ENCODE data around the gene HYPK.

HYPK gene

DNA sequence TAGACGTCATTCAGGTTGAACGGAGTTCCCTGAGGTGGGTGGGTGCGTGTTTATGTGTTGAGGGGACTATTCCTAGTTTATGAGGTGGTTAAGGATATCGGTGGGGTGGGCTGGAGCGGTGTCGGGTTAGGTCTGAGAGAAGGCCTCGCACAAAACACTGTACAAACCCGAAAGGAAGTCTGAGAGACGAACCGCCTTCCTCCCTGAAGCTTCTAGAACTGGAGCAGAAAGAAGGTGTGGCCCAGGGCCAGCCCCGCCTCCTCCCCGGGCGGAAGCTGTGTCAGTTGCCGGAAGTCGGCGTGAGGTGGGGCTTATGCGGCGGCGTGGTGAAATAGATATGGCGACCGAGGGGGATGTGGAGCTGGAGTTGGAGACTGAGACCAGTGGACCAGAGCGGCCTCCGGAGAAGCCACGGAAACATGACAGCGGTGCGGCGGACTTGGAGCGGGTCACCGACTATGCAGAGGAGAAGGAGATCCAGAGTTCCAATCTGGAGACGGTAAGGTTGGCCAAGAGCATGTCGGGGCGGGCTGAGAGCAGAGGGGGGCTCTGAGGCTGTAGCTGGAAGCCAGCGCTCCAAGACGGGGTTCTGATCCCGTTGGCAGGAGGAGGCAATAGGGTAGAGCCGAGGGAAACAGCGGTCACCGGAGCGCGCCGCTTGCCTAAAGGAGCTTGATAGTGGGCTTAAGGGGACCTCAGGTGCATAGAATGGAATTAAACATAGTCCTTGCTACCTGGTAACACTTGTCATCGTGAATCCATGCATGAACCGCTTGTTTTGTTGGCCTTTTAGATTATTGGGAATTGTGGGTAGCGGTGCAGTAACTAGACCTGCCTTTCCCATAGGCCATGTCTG is at the start of gene HYPK:
Gene HYPK, plus strand, starts transcription at position 314 of the 856 bp plus-strand sequence. Its CDS starts 24 bp downstream, at position 338.
- DNase-seq (ENCODE audit: low spot score) = peak; percentile 92

DNA sequence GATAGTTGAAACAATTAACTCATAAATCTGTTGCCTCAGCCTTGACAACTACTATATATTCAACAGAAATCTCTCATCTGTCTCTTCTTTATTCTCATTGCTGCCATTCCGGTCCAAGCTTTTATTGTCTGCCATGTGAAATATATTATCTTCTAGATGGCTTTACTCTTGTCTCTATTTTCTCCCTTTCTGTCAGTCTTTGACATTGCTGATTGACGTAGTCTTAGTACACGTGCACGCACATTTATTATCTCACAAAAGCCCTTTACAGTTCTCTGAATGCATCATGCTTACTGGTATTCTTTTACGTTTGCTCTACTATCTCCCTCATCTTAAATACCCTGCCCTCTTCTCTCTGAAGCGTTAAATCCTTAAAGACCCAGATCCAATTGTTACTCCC is 48.5 kb upstream of the HYPK start:
- DNase-seq (ENCODE audit: low spot score) = no peak

DNA sequence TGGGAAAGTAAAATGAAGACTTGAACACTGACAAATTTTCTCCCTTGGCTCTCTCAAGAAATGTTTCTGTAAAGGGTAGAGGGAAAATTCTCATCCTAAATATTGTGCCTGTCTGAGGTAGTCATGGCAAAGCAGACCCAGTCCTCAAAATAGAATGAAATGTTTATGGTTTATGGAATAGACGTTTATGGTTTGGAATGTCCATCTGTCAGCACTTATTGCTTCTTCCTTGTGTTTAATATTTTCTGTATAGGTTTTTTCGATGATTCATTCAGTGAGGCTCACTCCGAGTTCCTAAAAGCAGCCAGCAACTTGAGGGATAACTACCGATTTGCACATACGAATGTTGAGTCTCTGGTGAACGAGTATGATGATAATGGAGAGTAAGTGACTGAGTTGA is 37.6 kb upstream of the HYPK start:
- DNase-seq (ENCODE audit: low spot score) = no peak

- no peak for DNase-seq (ENCODE audit: low spot score)
Measured at GRCh38 chr15:43763819-43764446, 36.5 kb upstream of the HYPK start.

GRCh38 chr15:43769584-43770228 is 30.7 kb upstream of the HYPK start:
- peak; percentile 76 for DNase-seq (ENCODE audit: low spot score)

GRCh38 chr15:43771816-43772215 is 28.6 kb upstream of the HYPK start:
- no peak for DNase-seq (ENCODE audit: low spot score)

GRCh38 chr15:43772624-43773023 is 27.8 kb upstream of the HYPK start:
- no peak for DNase-seq (ENCODE audit: low spot score)

DNA sequence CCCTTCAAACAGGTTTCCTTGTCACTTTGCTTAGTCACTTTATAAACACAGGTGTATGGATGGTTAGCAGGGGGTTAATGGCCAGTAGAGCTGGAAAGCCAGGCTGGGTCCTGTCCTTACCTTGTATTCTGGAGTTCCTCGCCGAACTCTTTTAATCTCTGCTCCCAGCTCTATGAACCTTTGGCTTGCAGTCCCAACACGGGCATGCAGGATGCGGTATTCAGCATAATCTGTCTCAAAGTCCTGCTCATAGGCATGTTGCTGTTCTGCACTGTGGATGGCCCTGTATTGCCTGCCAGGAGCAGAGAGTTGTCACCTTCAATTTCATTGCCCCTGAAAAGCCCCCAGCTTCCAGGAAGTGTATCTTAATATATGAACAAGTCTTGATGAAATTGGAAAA is 26.3 kb upstream of the HYPK start:
- no peak for DNase-seq (ENCODE audit: low spot score)

DNA sequence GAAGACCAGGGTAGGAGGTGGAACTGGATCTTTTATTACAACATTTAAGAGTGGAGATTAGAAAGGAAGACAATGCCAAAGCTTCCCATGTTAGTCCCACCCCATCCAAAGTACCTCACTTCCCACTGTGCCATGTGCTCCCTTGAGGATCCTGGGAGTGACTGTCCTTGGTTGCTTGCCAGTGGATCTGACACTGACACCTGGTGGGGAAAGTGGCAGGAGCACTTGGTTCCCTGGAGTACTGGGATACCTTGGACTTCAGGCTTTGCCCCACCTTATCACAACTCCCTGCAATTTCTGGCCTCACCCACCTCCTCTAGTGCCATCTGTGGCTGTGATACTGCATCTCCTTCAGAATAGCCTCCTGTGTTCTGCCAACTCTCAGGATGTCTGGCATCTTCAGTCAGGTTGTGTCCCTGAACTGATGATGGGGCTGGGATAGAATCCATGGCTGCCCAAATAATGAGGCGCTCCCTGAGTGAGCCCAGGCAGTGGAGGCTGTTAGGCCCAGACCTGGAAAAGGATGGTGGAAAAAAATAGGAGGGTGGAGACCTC is 24.9 kb upstream of the HYPK start:
- peak; percentile 24 for DNase-seq (ENCODE audit: low spot score)

- DNase-seq (ENCODE audit: low spot score) = no peak
Measured at GRCh38 chr15:43776101-43776717, 24.2 kb upstream of the HYPK start.

DNA sequence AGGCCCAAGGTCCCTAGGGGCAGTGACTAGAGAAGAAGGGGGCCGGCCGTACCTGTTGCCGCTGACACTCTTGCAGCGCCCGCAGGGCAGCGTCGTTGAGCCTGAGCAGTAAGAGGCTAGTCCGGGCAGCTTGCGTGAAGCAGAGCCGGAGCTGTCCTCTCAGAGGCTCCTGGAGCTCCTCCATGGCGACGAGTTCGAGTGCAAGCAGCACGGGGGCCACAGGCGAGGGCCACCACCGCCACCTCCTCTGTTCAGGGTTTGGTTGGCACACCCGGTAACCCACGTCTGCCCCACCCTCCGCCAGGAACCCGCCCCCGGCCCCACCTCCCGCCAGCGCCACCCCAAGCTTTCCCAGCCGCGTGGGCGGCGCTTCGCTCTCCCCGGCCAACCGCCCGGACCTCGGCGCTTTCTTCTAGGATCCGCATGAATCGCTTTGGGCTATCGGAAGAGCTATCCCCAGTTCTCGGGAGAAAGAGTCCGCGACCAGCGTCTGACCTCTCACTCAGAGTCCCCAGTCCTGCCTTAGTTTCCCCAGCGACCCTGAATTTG is 23.6 kb upstream of the HYPK start, which contains the start of gene ELL3:
Gene ELL3, minus strand, starts transcription at position 249 of the 549 bp plus-strand sequence. Its CDS starts 65 bp downstream, at position 184.
- peak; percentile 86 for DNase-seq (ENCODE audit: low spot score)

DNA sequence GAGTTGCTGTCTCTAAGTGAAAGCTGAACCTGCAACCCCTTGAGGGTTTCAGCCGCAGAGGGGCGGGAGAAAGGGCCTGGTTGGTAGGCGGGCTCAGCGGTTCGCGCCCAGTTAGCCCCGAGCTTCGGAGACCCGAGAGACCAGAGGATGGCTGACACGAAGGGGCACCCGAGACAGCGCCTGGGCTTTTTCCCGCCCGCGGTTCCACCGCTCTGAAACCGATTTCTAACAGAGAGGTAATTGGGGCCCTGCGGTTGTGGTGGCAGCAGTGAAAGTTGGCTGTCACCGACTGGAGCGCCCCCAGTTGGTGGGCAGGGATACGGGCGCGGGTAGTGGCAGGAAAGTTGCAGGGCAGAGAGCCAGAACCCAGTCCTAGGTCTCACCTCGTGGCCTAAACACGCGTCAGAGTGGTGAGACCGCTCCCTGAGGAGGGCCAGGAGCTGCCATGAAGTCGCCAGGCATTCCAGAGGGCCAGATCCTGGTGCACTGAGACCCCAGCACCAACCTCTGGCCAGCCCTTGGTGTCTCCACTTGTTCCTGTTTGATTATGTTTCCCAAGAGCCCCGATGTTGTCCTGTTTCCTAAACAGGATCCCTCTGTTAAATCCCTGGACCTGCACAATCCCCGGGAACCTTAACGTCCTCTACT is 23.0 kb upstream of the HYPK start:
- peak; percentile 77 for DNase-seq (ENCODE audit: low spot score)

DNA sequence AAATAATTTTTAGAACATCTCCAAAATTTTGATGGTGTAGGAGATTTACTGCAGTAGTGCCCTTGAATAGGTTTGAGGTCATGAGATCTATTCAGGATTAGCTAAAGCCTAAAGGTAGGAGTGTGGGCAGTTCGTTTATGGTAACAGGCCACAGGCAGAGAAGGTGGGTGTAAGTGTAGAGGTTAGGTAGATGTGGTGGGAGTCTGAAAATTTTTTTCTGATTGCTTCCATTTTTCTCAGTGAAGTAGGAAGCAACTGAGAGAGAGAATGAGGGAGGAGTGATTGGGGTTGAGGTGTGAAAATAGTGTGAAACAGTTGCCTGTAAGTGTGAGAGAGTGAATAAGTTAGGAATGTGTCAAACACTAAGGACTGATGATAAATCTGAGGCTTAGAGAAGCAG is 21.4 kb upstream of the HYPK start:
- no peak for DNase-seq (ENCODE audit: low spot score)

GRCh38 chr15:43789409-43789808 is 11.0 kb upstream of the HYPK start:
- DNase-seq (ENCODE audit: low spot score) = no peak

DNA sequence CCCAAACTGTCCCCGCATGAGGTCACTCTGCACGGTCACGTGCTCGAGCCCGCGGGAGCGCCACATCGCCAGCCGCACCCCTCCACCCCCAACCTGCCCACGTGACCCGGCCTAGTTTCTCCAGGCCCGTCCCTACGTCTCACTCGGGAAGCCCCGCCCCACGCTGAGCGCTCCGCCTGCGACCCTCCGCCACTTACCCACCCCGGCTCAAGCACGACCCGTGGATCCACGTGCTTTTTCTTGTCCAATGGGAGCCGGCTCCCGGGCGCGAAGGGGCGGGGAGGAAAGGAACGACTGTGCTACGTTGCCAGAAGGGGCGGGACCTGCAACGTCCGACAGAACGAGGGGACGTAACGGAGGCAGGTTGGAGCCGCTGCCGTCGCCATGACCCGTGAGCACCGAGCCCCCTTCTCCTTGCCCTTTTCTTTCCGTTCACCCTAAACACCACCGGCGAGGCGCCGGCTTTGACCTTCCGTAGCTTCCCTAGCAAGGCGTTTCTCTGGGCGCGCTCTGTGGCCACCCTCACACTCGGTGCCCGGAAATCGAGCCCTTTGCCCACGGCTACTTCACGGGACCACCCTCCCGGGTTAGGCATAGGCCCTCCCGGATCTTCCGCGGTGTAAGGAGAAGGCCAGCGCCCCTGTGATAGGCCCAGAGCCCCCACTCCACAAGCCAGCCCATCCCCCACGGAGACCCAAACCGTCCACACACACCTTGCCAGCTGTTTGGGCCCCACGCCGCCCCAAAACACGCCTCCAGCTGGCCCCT is 8.2 kb upstream of the HYPK start, which contains the start of gene SERF2:
Gene SERF2, plus strand, starts transcription at position 328 of the 768 bp plus-strand sequence. Its CDS starts 57 bp downstream, at position 385.
- DNase-seq (ENCODE audit: low spot score) = peak; percentile 99

DNA sequence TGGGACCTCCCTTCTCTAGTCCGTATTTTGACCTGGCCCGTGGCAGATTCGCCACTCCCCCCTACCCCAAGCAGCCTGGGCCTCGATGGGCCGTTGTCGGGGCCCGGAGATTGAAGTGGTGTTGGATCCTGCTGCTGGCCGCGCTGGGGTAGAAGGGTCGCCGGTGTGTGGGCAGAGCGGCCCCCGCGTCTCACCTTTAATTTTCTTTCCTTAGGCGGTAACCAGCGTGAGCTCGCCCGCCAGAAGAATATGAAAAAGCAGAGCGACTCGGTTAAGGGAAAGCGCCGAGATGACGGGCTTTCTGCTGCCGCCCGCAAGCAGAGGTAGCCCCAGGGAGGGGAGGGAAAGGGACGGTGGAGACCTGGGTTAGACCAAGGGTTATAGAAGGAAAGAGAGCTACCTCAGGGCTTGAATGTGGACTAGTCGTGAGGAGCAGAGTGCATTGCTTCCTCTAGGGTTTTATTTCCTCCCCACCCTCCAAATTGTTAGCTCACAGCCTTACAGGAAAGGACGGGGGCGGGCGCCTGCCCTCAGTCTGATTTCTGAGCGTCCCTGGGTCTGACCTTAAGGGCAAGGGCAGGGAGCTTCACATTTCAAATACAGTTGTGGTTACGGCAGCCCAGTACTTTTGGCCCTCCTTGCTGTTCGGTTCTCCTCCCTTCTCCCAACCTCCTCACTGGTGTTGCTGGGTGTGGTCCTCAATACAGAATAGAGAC is 7.5 kb upstream of the HYPK start:
- DNase-seq (ENCODE audit: low spot score) = peak; percentile 51

GRCh38 chr15:43793647-43794046 is 6.8 kb upstream of the HYPK start:
- DNase-seq (ENCODE audit: low spot score) = no peak

DNA sequence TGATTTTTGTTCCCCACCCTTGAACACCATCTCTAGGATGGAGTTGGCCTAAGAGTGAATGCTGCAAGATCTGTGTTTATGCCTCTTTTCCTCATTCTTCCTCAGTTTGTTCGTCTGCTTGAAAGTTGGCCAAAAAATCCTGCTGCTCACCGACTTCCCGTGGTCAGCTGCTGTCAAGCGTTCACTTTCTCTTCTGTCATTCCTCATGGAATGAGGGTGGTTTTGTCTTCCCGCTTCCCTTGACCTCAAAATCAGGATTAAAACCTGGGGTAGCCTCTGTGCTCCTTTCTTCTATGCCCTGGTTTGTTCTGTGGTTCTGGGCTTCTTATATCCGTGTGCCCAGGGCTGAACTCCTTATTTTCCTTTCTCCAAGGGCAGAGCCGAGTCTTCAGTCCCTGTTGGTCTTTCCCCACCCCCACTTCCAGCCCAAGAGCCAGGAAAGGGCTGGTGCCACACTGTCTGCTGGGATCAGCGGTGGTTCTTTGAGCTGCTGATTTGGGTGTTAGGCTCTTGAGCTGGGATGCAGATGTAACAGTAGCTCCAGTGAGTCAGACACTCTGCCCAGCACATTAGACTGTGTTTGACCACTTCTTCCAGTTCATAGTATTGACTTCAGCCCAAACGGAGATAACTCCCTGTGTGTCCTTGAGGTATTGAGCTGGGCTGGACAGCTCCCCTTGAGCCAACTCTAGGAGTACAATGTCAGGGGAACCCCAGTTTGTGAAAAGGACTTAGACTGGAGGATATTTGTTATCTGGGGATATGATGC is 5.9 kb upstream of the HYPK start:
- DNase-seq (ENCODE audit: low spot score) = peak; percentile 13

GRCh38 chr15:43795197-43795596 is 5.2 kb upstream of the HYPK start:
- no peak for DNase-seq (ENCODE audit: low spot score)

All from AG20443 (cell line).